AG04450 (cell line): Measurements from ENCODE around the gene TRMT2A. TPM values are rescaled to one million over a fixed set of nuclear protein-coding genes. Genes with fewer than 3 reads are reported as not detected.
"Not testable (repeated sequence)": the region's sequence is repeated elsewhere in the genome, so short reads cannot be mapped to it uniquely, and the experiment has no call there.

ENCODE experiments used
- CTCF ChIA-PET: fragments of 300-600, 350-600 bp; formaldehyde crosslinking; extraction: SDS; loops from one replicate; lab custom pipeline; 2022; ENCODE audit warnings: antibody characterized with exemption, inconsistent platforms; lab: Charles Lee
- POLR2A ChIA-PET: fragments of 350-600 bp; formaldehyde crosslinking; extraction: SDS; loops from one replicate; lab custom pipeline; 2021; ENCODE audit warnings: antibody characterized with exemption, inconsistent platforms; lab: Yijun Ruan, JAX
- DNase-seq: peaks from one replicate; pipeline ENCODE4 v3.0.0-alpha.2; 2011; ENCODE audit warnings: low read depth, low spot score
- H3K27ac ChIP-seq: one replicate; pipeline ENCODE4 v1.5.1; 2012; ENCODE audit warnings: low read depth, low read length, control low read depth
- H3K27me3 ChIP-seq: one replicate; pipeline ENCODE4 v1.6.0; 2012; ENCODE audit warnings: low read length; ENCODE audit not compliant: control insufficient read depth, insufficient read depth
- H3K4me3 ChIP-seq: 2 replicates; pipeline ENCODE4 v1.5.1; 2011; ENCODE audit warnings: mild to moderate bottlenecking, low read depth, low read length, control low read depth
- H3K9me3 ChIP-seq: 2 replicates; pipeline ENCODE4 v1.5.1; 2012; ENCODE audit warnings: low read length; ENCODE audit not compliant: control insufficient read depth, insufficient read depth
- polyA plus RNA-seq: library from polyadenylated mRNA; depleted of rRNA; stranded (reverse); fragments of >200 nt; gene quantifications from 2 replicates; pipeline ENCODE4 v1.2.3, GENCODE V29; 2011
- TF ChIP-seq, protein P1 (sequence below): IDR thresholded peaks from 2 replicates; pipeline ENCODE4 v1.5.1; 2011; ENCODE audit warnings: low read depth, low read length, control low read depth, inconsistent platforms

TRMT2A gene
- polyA plus RNA-seq, 1 experiment: 15.6 TPM

DNA sequence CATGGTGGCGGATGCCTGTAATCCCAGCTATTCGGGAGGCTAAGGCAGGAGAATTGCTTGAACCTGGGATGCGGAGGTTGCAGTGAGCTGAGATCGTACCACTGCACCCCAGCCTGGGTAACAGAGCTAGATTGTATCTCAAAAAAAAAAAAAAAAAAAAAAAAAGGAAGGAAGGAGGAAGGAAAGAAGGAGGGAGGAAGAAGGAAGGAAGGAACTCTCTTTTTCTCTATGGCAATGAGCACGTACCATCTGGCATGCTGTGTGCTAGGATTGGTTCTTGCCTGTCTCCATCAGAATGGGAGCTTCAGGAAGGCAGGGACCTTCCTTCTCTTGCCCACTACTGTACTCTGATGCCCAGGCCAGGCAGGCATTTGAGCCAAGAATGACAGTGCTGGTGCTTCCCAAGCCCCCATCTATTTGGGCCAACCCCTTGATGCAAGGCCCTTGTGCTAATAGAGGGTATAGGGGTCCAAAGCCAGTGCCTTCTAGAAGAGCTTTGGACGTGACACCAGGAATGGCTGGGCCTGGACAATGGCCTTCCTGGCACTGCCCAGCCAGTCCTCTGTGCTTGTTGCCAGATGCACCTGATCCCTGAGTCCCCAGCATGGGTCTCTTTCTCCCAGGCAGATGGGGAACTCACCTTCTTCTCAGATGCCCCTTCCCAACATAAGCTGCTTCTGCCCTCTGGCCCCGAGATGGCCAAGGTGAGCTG lies 47.5 kb downstream of the TRMT2A start:
- H3K27me3 ChIP-seq: no peaks in the 10 kb centered on the region
- no peak overlapping the region for H3K4me3 ChIP-seq
- ChIA-PET POLR2A (interaction anchor here (0.7 to 0.8 kb wide), 2 partner anchors 12 to 13 kb away, joined by 8 to 9 read pairs; no protein-coding TSS in a partner anchor), CTCF (interaction anchor here (0.6 kb wide), 1 partner anchor 42 kb away, joined by 3 read pairs; no protein-coding TSS in a partner anchor)
- H3K27ac ChIP-seq: no peak overlapping the region
- H3K9me3 ChIP-seq: no peaks in the 10 kb centered on the region
- TF ChIP-seq, protein P1, sequence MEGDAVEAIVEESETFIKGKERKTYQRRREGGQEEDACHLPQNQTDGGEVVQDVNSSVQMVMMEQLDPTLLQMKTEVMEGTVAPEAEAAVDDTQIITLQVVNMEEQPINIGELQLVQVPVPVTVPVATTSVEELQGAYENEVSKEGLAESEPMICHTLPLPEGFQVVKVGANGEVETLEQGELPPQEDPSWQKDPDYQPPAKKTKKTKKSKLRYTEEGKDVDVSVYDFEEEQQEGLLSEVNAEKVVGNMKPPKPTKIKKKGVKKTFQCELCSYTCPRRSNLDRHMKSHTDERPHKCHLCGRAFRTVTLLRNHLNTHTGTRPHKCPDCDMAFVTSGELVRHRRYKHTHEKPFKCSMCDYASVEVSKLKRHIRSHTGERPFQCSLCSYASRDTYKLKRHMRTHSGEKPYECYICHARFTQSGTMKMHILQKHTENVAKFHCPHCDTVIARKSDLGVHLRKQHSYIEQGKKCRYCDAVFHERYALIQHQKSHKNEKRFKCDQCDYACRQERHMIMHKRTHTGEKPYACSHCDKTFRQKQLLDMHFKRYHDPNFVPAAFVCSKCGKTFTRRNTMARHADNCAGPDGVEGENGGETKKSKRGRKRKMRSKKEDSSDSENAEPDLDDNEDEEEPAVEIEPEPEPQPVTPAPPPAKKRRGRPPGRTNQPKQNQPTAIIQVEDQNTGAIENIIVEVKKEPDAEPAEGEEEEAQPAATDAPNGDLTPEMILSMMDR: no peak
- DNase-seq: no peak

DNA sequence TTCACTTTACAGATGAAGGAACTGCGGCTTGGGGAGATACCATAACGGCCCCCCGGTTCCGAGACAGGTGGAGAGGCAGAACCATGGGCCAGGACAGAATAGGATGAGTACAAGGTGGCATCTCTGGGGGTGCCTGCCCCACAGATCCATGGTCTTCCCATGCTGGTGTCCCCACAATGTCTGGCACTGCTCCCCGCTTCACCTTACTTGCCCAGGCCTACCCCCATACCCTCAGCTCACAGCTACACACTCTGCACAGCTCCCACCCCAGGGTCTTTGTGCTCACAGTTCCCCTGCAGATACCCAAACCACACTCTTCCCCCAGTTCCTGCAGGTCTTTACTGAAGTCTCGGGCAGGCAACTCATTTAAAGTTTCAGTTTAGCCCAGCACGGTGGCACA lies 48.4 kb downstream of the TRMT2A start:
- H3K27ac ChIP-seq: no peak overlapping the region
- ChIA-PET CTCF (interaction anchor here (0.6 kb wide), 1 partner anchor 43 kb away, joined by 3 read pairs; no protein-coding TSS in a partner anchor), POLR2A (no interaction called here)
- H3K27me3 ChIP-seq: no peaks in the 10 kb centered on the region
- H3K4me3 ChIP-seq: no peak overlapping the region
- H3K9me3 ChIP-seq: no peaks in the 10 kb centered on the region
- no peak for DNase-seq
- TF ChIP-seq, protein P1: no peak

DNA sequence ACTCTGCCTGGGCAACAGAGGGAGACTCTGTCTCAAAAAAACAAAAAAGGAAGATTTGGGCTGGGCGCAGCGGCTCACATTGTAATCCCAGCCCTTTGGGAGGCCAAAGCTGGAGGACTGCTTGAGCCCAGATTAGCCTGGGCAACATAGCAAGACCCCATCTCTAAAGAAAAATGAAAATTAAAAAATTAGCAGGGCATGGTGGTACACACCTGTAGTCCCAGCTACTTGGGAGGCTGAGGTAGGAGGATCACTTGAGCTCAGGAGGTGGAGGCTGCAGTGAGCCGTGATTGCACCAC lies 49.7 kb downstream of the TRMT2A start:
- H3K27ac ChIP-seq, H3K27me3 ChIP-seq, DNase-seq, H3K4me3 ChIP-seq, CTCF ChIA-PET, H3K9me3 ChIP-seq: not testable (repeated sequence)
- POLR2A ChIA-PET: interaction anchor here (0.7 kb wide), 1 partner anchor 256 kb away, joined by 3 read pairs; no protein-coding TSS in a partner anchor

DNA sequence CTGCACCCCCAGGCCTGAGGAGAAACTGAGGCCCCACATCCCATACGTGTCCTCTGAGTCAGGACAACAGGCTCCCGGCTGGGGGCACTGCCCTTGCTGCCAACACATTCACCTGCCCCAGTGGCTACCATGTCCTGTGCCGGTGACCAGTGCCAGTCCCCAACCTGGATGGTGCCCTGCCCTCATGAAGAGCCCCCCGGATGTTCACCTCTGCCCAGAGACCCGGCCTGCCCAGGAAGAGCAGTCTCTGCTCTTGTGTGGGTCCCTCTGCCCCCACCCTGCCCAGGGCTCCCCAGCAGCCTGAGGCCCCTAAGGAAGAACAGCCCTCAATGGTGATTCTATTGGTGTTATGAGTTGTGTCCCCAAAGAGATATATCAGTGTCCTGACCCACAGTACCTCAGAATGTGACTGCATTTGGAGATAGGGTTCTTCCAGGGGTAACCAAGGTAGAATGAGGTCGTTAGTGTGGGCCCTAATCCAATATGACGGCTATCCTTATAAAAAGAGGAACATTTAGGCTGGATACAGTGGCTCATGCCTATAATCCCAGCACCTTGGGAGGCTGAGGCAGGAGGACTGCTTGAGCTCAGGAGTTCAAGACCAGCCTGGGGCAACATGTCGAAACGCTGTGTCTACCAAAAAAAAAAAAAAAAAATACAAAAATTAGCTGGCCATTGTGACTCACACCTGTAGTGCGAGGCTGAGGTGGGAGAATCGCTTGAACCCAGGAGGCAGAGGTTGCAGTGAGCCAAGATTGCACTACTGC lies 50.2 kb downstream of the TRMT2A start:
- ChIA-PET CTCF (no interaction called here), POLR2A (no interaction called here)
- H3K4me3 ChIP-seq: no peak overlapping the region
- H3K9me3 ChIP-seq: no peaks in the 10 kb centered on the region; the same call in 1 of the 2 replicates
- no peaks in the 10 kb centered on the region for H3K27me3 ChIP-seq
- no peak for DNase-seq
- TF ChIP-seq, protein P1: no peak
- no peak overlapping the region for H3K27ac ChIP-seq

DNA sequence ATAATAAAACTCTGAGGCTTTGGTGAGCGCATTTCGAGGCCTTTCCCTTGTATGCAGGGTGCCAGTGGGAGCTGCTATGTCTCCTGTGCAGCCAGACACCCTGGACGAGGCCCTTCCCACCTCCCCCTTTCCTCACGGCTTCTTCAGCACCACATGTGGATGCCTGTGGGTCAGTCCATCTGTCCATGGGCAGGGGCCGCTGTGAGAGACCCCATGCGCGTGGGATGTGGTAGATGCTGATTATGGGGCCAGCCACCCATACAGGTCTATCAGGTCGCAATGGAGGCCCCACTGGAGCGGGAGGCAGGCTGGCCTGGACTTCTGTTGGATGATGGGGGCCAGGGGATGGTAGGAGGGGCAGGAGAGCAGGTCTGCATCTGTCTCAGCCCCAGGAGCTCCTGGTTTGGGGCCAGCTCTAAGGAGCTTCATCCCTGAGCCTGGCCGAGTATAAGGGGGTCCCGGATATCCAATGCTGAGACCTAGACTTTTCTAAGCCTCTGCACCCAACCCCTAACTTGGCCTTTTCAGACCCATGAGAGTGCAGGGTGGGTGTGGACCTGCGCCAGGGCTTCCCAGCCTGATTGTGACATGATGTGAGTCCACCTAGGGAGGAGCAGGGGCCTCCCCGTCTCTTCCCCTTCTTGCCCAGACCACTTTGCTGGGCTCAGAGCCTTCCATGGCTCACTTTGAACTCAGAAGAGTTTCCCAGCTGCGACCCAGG lies 51.0 kb downstream of the TRMT2A start:
- no peaks in the 10 kb centered on the region for H3K27me3 ChIP-seq
- no peak overlapping the region for H3K4me3 ChIP-seq
- no peak overlapping the region for H3K27ac ChIP-seq
- POLR2A ChIA-PET: no interaction called here
- CTCF ChIA-PET: no interaction called here
- DNase-seq: no peak
- TF ChIP-seq, protein P1: no peak
- H3K9me3 ChIP-seq: no peaks in the 10 kb centered on the region; the same call in 1 of the 2 replicates
